Esophagus mucosa (tissue), 1 donor: ENCODE measurements around the gene CEMIP. TPM values are rescaled to one million over a fixed set of nuclear protein-coding genes. Genes with fewer than 3 reads are reported as not detected.

ENCODE experiments used
- ATAC-seq: fragments of 200-7000 bp; cut with Tn5 transposase; one replicate; pipeline ENCODE4 v1.9.1; 2020
- total RNA-seq: library from RNA; stranded (reverse); gene quantifications from one replicate; pipeline ENCODE4 v1.2.4, GENCODE V29; 2023
- donor health status: DM: yes; HTN: yes; CAD: no.

CEMIP gene, protein sequence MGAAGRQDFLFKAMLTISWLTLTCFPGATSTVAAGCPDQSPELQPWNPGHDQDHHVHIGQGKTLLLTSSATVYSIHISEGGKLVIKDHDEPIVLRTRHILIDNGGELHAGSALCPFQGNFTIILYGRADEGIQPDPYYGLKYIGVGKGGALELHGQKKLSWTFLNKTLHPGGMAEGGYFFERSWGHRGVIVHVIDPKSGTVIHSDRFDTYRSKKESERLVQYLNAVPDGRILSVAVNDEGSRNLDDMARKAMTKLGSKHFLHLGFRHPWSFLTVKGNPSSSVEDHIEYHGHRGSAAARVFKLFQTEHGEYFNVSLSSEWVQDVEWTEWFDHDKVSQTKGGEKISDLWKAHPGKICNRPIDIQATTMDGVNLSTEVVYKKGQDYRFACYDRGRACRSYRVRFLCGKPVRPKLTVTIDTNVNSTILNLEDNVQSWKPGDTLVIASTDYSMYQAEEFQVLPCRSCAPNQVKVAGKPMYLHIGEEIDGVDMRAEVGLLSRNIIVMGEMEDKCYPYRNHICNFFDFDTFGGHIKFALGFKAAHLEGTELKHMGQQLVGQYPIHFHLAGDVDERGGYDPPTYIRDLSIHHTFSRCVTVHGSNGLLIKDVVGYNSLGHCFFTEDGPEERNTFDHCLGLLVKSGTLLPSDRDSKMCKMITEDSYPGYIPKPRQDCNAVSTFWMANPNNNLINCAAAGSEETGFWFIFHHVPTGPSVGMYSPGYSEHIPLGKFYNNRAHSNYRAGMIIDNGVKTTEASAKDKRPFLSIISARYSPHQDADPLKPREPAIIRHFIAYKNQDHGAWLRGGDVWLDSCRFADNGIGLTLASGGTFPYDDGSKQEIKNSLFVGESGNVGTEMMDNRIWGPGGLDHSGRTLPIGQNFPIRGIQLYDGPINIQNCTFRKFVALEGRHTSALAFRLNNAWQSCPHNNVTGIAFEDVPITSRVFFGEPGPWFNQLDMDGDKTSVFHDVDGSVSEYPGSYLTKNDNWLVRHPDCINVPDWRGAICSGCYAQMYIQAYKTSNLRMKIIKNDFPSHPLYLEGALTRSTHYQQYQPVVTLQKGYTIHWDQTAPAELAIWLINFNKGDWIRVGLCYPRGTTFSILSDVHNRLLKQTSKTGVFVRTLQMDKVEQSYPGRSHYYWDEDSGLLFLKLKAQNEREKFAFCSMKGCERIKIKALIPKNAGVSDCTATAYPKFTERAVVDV (N-terminal part only)
- 17.3 TPM for total RNA-seq

DNA sequence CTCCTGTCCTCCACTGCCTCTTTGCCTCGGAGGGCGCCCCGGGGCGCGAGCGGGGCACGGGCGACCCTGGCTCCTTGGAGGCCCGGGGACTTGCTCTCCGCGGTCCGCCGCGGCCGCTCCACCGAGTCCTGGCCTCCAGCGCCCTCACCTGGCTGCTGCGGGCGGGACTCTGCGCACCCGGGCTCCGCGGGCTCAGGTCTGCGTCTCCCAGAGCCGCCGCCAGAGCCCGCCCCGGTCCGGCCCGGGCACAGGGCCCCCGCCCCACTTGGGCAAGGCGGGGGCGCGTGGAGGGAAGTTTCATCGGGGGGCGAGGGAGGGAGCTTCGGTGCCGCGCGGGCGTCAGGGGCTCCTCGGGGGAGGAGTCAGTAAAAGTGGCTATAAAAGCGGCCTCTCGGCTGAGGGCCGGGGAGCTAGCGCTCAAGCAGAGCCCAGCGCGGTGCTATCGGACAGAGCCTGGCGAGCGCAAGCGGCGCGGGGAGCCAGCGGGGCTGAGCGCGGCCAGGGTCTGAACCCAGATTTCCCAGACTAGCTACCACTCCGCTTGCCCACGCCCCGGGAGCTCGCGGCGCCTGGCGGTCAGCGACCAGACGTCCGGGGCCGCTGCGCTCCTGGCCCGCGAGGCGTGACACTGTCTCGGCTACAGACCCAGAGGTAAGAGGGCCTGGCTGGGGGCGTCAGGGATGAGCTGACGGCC is at the start of gene CEMIP:
Gene CEMIP, plus strand, starts transcription at position 407 of the 694 bp plus-strand sequence. CDS start 94,510 bp downstream, outside the sequence.
- peak; percentile 75 for ATAC-seq

DNA sequence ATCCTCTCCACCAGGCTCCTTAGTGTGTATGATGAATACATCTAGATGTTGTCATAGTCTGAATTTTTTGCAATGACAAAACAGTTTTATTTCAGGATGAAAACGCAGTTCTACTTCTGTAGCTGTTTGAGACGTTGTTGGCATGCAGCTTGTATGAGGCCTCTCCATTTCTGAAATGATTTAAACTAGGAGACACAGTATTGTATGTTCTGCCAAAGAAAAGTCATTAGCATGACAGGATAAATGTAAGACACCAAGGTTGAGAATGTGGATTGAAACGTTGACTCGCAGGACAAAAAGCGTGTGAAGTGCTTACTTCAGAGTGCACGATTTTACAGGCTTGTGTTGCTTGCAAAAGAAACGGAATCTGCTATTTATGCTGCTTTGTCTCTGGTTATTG is 48.8 kb upstream of the CEMIP start:
- no peak for ATAC-seq

DNA sequence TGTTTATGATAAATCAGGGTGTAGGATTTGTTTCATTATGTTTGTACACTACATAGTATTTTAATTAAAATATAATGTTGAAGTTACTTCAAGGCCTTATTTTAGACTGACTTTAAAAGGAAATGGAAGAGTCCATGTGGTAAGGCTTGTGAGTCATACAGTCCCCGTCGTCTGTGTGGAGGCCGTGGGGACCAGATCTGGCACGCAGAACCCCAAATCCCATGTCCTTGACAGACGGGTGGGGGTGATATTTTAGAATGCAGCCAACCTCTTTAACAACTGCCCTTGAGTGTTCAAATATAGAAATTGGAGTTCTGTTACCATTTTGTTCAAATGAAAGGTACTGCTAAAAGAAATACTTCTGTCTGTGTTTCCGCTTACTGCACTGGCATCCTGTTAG is 48.2 kb upstream of the CEMIP start:
- ATAC-seq: no peak

DNA sequence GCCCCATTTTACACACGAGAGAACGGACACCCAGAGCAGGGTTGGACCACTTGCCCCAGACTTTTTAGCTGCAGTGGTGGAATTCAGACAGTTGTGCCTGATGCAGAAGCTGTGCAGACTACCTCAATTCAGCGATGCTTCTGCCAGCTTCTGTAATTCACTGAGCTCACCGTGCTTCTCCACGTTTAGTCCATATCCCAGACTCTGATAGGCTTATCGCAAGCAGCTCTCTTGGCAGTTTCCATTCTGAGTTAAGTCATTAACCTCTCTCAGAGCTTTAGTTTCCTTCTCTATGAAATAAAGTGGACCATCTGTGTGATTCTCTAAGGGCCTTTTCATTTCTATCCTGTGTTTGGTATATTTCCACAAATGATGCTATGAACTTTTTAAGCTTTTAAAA is 47.0 kb upstream of the CEMIP start:
- ATAC-seq: no peak

DNA sequence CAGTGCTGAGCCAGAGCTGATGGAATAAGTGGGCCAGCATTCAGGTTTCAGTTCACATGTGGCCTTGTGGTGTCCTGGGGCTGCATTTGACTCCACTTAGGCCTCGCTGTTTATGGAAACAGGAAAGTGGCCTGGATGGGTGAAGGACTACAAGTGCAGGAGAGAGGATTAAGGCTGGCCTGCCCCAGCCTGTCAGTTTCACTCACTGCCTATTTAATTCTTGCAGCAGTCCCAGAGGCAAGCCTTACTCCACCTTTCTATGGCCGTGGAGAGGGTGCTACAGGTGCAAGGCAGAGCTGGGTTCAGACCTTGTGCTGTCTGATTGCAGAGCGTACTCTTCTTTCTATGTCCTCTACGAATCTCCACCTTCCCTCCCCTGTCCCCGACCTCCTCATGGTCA is 46.4 kb upstream of the CEMIP start:
- ATAC-seq: peak; percentile 85

DNA sequence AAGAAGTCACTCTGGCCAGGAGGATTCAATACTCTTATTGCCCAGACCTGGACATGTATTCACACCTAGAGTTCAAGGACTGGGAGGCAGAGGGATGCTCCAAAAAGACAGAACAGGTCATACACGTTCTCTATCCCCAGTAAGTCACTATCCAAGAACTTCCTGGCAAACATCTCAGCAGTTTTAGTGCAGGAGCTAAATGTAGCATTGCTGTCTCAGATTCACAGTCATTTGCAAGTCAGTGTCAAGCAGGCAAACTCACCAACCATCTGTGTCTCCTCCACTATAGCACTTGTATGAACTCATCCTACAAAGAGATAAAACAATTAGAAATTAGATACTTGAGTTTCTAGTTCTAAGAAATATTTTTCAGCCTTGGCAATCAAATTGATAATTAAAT is 45.7 kb upstream of the CEMIP start:
- peak; percentile 33 for ATAC-seq

DNA sequence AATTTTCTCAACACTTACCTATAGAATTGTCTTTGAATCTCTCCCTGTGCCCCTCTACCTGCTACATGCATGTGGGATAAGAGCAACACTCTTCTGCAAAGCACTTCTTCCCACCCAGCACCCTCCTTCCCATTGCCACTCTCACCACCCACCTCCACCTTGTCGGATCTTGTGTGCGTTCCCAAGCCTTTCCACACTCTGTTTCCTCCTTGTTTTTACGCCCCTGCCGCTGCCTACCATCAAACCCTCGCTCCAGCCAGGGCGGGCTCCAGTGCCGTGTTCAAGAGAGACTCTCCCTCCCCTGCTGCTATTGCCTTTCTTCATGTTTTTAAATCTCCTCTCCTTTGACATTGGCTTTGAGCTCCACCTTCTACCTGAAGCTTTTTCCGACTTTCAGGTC is 43.8 kb upstream of the CEMIP start:
- no peak for ATAC-seq

DNA sequence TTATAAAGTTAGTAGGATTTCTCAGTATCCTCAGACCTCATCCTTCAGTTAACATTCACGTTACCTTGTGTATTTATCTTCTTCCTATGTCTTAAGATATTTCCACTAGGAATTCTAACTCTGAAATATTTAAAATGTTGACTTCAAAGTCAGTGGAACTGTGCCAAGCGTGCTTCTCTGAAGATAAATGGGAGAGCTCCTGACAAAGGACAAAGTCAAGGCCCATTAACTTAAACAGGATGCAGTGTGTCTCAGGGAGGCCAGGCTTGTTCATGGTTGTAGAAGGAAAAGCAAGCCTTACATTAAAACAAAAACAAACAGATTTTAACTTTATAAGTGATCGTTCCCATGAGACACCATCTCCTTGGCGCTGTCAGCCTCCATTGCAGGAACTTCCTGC is 42.6 kb upstream of the CEMIP start:
- no peak for ATAC-seq

DNA sequence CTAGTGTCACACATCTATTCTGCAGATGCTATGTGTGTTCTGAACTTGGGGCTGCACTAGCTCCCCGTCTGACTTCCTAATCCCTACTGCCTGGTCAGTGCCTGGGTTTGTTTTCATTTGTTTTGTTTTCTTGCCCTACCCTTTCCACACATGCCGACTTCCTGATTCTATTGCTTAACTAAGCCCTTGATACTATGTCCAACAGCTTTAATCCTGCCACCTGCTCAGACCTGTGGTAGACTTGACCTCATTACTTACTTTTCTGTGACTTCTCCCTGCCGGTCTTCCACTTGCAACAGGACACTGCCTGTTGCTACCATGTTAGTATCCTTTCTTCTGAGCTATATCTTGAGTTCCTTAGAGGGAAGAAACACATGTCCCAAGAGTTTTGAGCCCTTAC is 39.3 kb upstream of the CEMIP start:
- peak; percentile 71 for ATAC-seq

DNA sequence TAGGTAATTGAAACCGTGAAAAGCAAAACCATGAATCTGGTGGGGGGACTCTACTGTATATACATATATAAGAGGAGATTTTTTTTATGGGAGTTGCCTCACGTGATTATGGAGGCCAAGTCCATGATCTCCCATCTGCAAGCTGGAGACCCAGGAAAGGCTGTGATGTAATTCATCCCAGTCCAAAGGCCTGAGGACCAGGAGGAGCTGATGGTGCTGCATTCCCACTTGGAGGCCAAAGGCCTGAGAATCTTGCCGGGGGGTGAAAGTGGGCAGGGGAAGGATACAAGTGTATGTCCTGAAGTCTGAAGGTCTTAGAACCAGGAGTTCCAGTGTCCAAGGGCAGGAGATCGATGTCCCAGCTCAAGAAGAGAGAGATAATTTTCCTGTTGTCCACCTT is 37.1 kb upstream of the CEMIP start:
- ATAC-seq: no peak

DNA sequence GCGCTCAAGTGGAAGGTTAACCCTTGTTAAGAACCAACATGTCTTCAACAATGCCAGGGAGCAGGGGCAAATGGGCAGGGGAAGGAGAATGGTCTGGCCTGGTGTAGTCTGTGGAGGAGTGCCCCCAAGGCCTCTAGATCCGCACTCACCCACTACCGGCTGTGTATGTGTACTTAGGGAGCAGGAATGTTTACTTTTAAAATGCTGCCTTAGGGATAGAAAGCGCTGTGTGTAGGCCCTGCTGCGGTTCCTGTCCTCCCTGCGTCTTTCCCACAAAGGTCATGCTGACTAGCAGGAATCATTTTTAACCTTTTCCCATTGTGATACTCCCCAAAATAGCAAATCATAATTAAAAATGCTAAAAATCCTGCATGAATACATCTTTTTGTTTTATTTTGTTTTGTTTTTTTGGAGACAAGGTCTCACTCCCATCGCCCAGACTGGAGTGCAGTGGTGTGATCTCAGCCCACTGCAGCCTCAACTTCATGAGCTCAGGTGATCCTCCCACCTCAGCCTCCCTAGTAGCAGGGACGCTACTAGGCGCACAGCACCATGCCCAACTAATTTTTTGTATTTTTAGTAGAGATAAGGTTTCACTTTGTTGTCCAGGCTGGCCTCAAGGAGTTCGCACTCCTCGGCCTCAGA is 35.9 kb upstream of the CEMIP start:
- peak; percentile 52 for ATAC-seq

DNA sequence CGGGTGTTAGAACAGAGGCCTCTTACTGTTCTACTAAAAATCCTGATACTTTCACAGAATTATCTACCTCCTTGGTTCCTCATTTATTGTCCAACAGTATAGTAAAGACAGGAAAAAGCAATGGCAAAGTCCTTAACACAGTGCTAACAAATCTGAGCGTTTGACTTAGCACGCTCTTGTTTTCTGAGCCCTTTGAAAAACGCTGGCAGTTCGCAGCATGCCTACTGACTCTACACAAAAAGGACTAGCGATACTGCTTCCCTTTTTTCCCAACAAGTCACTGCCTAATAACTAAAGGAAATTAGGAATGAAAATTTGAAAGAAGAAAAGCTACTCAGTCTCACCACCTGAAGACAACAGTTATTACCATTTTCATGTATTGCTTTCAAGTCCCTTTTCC is 34.8 kb upstream of the CEMIP start:
- ATAC-seq: no peak

DNA sequence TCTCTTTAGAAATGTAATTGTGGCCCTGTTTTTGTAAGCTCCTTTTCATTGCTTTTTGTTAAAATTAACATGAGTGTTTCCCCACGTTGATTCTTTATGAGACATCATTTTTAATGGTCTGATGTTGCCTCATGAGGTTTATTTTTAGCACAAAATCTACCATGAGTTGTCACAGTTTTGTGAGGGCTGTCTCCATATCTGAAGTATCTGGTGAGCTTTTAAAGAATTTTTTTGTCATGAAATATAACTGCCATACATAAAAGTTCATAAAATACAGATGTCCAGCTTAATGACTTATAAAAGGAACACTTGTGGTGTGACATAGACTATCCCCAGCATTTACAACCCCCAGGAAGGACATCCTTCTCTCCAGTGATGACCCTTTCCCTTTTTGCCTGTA is 34.3 kb upstream of the CEMIP start:
- no peak for ATAC-seq

DNA sequence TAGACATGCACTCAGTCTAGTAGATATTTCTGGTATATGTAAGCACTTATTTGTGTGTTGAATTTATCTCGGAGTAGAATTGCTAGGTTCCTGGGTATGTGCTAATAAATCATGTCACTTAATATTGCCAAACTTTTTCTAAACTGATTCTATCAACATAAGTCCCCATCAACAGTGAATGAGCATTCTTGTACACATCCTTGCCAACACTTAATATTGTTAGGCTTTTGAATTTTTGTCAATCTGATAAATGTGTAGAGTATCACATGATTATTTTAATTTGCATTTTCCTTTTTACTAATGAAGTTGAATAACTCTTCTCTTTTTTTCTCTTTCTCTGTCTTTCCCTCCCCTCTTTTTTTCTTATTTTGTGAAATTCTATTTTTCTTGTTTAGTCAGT is 33.3 kb upstream of the CEMIP start:
- no peak for ATAC-seq

DNA sequence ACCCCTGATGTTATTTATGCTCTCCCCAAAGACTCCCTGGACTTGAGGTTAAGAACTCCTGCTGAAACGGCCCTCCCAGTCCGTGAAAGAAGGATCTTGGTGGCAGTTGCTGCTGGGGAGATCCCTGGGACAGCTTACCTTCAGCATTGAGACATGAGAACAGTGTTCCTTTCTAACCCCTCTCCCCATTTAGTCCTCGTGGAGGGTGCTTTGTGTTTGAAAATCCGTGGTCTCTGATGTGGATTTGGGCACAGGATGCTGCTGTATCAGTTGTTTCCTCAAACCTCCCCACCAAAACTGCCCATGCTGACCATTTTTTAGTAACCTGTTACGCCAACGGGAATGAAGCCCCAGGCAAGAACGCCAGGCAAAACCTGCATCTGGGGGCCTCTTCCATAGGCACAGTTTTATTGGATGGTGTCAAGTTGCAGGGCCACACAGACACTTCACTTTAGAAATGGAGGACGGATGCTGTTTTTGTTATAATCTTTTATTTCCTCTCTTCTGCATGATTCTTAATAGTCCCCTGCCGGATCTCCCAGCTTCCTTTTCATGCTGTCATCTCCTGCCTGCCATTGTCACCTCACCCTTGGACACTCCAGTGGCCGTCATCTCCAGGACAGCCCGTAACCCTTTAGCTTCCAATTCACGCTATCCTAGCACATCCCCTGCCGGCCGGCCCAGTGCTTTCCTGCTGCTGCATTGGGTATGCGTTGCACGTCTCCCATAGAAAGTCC is 31.7 kb upstream of the CEMIP start:
- ATAC-seq: peak; percentile 24

DNA sequence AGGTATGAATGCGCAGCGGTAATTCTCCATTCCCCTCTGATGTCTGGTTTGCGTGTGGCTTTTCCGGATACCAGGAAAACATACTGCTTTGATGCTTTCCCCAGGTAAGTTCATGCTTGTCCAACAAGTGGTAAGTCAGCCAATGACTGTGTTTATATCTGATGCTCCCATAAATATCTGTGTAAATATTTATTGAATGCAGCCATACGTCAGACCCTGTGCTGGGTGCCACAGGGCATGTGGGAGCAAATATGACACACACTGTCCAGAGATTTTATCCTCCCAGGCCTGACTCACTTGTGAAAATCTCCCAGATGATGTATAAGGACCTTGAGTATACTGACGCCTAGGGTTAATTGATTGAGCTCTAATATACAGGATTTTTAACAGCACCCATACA is 29.6 kb upstream of the CEMIP start:
- peak; percentile 52 for ATAC-seq

DNA sequence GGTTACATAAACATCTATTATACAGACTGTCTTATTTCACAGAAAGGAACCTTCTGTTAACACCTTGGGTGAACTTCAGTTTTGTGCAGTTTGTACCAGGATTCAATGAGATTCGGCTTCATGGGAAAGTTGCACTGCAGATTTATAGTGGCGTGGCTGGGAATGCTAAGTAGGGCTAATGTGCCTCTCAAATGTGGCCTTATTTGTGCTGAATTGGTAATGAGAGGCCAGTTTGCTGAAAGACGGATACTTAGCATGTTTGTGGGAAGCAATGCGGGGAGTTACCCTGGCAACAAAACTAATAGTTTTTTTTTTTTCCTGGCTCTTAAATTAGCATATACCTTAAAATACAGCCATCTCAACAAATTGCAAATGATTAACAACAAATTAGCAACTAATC is 28.6 kb upstream of the CEMIP start:
- ATAC-seq: no peak

DNA sequence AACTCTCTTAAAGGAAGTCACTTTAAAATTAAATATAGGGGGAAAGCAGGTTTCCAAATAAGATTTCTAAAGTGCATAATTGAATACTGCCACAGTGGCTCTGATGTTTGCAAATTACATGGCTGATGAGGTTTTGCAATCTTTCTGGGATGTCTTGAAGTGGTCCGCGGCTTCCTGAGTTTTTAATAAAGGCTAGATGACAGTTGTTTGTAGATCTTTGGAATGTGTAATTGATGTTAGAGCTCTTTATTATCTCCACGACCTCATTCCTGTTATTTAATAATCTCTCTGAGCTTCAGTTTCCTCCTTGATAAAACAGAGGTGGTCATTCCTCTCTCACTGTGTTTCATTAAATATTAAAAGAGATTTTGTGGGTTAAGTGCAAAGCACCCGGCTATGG is 27.0 kb upstream of the CEMIP start:
- no peak for ATAC-seq

DNA sequence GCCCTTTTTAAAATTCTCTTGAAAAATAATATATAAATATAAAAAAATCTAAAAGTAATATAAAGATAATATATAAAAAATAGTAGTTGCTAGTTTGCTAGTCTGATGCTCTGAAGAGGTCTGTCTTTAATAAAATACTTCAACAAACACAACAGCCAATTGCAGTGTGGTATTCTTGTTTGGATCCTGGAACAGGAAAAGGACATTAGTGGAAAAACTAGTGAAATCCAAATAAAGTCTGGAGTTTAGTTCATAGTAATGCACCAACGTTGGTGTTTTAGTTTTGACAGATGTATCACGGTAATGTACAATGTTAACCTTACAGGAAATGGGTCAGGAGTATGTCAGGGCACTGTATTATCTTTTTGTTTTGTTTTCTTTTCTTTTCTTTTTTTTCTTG is 26.0 kb upstream of the CEMIP start:
- ATAC-seq: no peak

DNA sequence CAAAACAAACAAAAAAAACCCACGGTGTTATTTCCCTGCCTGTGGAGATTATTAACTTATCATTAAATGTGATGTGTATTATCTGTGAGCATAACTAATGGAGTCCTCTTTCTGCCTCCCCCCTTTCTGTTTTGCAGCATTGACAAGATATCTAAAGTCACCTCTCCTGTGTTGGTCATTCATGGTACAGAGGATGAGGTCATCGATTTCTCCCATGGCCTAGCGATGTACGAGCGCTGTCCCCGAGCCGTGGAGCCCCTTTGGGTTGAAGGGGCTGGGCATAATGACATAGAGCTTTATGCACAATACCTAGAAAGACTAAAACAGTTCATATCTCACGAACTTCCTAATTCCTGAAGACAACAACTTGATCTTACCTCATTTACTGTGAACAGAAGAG is 25.2 kb upstream of the CEMIP start:
- ATAC-seq: peak; percentile 26

DNA sequence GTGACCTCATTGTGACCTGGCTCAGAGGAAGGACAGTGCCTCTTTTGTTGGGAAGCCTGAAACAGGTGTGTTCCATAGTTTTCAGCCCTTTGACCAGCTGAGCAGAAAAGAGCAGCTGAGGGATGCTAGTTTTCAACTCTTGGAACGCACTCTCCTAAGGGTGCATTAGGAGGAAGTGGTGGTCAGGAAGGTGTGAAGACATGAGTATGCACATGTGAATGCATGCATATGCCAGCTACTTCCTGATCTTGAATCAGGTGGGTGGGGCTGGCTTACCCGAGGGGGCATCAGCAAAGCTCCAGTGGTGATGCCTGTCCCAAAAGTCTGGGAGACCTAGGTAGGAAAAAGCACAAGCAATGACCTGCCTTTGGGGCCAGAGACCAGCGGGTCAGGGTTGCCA is 23.3 kb upstream of the CEMIP start:
- ATAC-seq: peak; percentile 58
